GM19324 (cell line): Measurements from ENCODE around the gene FAM163A.
"Not testable (repeated sequence)": the region's sequence is repeated elsewhere in the genome, so short reads cannot be mapped to it uniquely, and the experiment has no call there.

Experiments used
- ATAC-seq: cut with Tn5 transposase; IDR thresholded peaks from one replicate; pipeline ENCODE4 v1.9.1; 2021; ENCODE audit warnings: mild to moderate bottlenecking, moderate library complexity; ENCODE audit not compliant: unreplicated experiment, low FRiP score

The FAM163A gene

GRCh38 chr1:179786815-179787685 lies 44.0 kb downstream of the FAM163A start:
- no peak for ATAC-seq

GRCh38 chr1:179788259-179788658 lies 45.2 kb downstream of the FAM163A start:
- ATAC-seq = no peak

GRCh38 chr1:179793281-179793680 lies 50.2 kb downstream of the FAM163A start:
- no peak for ATAC-seq

- no peak for ATAC-seq
These were observed 51.1 kb downstream of the FAM163A start for GRCh38 chr1:179794146-179794545.

GRCh38 chr1:179794669-179795068 lies 51.6 kb downstream of the FAM163A start:
- no peak for ATAC-seq

GRCh38 chr1:179798213-179798863 lies 55.2 kb downstream of the FAM163A start:
- no peak for ATAC-seq

- no peak for ATAC-seq
These were observed 55.9 kb downstream of the FAM163A start for GRCh38 chr1:179798864-179799516.

- no peak for ATAC-seq
These were observed 57.4 kb downstream of the FAM163A start for GRCh38 chr1:179800481-179800880.

DNA sequence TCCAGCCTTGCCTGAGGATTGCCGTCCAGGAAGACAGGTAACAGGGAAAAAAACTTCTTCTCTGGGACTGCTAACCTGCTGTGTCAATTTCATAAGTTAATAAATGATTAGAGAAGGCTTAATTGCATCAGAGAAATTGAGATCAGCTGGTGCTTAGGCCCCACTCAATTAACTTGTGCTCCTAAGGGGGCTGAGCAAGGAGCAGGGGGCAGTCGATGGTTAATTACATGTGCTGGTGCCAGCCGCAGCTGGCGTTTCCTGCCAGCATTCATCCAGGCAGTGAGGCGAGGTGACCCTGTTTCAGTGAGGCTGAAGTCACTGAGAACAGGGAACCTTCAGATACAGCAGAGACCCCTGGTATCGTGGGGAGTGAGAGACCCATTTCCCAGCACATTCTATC lies 60.0 kb downstream of the FAM163A start:
- no peak for ATAC-seq

DNA sequence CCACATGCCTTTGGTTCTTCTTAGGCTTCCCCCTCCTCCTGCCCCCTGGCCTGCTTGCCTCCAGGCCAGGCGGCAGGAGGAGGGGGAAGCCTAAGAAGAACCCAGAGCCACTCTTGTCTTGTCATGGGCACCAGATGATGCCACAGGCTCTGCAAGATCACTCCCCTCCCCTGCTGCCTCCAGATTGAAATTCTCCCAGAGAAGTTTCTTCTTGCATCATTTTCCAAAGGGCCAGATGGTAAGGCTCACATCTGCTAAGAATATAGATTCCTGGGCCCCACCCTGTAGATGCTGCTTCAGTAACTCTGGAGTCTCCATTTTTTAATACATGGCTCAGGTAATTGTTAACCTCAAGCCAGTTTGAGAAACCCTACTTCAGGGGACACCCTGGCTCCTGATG lies 60.8 kb downstream of the FAM163A start:
- ATAC-seq = no peak

GRCh38 chr1:179804417-179804816 lies 61.3 kb downstream of the FAM163A start:
- not testable (repeated sequence) for ATAC-seq

GRCh38 chr1:179805291-179806195 lies 62.5 kb downstream of the FAM163A start:
- no peak for ATAC-seq

DNA sequence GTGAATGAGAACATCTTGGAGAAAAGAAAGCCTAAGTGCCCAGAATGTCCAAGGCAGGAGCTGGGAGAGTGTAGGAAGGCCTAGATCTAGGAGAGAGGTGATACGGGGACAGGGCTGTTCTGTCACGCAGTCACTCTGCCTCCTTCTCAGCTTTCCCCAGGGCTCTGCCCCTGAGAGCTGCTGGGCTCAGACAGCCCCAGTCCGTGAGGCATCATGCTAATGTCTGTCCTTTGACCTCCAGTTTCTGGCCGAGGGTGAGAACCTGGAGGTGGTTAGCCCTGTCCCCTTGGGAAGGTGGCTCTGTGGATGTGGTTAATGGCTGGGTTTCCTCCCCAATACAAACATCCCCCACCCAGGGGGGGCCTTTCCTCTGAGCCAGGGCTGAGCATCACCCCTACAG lies 63.2 kb downstream of the FAM163A start:
- ATAC-seq = no peak

DNA sequence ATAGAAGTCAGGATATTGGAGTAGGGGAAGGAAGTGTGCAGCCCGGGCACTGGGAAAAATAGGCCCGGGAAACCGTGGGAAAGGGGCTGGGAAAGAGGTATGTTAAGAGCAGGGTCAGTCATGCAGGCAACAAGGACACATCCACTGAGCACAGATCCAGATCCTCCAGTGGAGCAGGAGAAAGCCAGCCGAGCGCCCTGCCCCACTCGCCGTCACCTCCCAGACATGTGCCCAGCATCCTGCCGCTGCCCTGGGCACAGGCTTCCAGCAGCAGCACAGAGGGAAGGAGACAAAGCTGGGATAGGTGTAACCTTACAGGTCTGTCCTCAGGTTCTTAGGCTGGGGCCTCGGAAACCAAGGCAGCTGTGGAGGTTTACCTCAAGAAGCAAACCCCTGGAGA lies 64.2 kb downstream of the FAM163A start:
- ATAC-seq = no peak

- ATAC-seq = no peak
These were observed 64.8 kb downstream of the FAM163A start for GRCh38 chr1:179807691-179808485.

DNA sequence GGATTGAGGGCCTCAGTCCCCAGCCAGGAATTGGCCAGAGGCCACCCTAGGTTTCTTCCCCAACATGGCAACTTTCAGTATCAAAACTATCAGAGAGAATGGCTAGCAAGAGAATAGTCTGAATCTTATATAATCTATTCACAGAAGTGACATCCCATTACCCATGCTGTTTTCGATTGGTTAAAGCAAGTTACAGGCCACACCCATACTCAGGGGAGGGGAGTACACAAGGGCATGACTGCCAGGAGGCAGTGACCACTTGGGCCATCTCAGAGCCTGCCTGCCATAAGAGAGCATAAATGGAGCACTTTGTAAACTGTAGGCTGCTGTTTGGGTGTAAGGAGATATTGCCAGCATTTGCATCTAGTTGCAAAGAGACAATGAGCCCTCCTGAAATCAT lies 65.4 kb downstream of the FAM163A start:
- no peak for ATAC-seq

- peak; percentile 43 for ATAC-seq
These were observed 66.6 kb downstream of the FAM163A start for GRCh38 chr1:179809506-179810366.

DNA sequence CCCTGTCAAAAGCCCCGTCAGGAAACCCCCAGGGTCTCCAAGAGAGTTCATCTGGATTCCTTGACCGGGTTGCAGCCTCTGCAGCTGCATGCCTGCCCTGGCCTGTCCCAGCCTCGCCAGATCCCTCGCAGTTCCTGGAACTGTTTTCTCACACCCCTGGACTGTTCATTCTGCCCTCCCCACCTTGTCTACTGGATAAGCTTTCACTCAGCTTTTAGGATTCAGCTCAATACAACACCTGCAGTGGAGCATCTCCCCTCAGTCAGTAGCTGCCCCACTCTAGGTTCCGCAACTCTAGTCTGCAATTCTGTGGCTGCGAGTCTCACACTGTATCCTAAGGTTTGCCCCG lies 67.2 kb downstream of the FAM163A start:
- ATAC-seq = no peak
